OCI-LY7 (cell line): ENCODE data around the gene SHISA5. TPM values are rescaled to one million over a fixed set of nuclear protein-coding genes. Genes with fewer than 3 reads are reported as not detected.

Experiments used
- BruUV-seq: library from RNA; stranded (reverse); fragments of 400-500 nt; replicated peaks from 2 replicates; lab custom pipeline; 2021; lab: Mats Ljungman, UMichigan
- CTCF ChIA-PET: fragments of 300-600 bp; sonication (Branson Sonifier 250); formaldehyde crosslinking; loops from one replicate; lab custom pipeline; 2022; ENCODE audit warnings: antibody characterized with exemption; ENCODE audit not compliant: unreplicated experiment; lab: Charles Lee
- POLR2A ChIA-PET: fragments of 300-600 bp; sonication (Branson Sonifier 250); formaldehyde crosslinking; loops from one replicate; lab custom pipeline; 2022; ENCODE audit warnings: antibody characterized with exemption; lab: Charles Lee
- DNase-seq: peaks from one replicate; pipeline ENCODE4 v3.0.0-alpha.2; 2015; ENCODE audit warnings: low spot score
- H2AFZ ChIP-seq: fragments of 200-600 bp; sonication (generic), shearing (Covaris generic); 2 replicates; pipeline ENCODE4 v1.6.1; 2014; ENCODE audit warnings: mild to moderate bottlenecking, antibody characterized with exemption, low read length, moderate library complexity
- H3K27ac ChIP-seq: fragments of 200-600 bp; sonication (generic); 2 replicates; pipeline ENCODE4 v1.5.1; 2014; ENCODE audit warnings: mixed run types, low read depth, mild to moderate bottlenecking, moderate library complexity, low read length, inconsistent platforms; ENCODE audit not compliant: poor library complexity, severe bottlenecking
- H3K36me3 ChIP-seq: fragments of 200-600 bp; sonication (generic); 2 replicates; pipeline ENCODE4 v1.6.1; 2014; ENCODE audit warnings: mild to moderate bottlenecking, antibody characterized with exemption, low read length, moderate library complexity, mixed read lengths; ENCODE audit not compliant: insufficient read depth
- H3K4me1 ChIP-seq: fragments of 200-600 bp; sonication (generic); 2 replicates; pipeline ENCODE4 v1.5.1; 2014; ENCODE audit warnings: mild to moderate bottlenecking, low read length; ENCODE audit not compliant: insufficient read depth, poor library complexity, severe bottlenecking
- H3K4me2 ChIP-seq: fragments of 200-600 bp; sonication (generic); 2 replicates; pipeline ENCODE4 v1.6.1; 2014; ENCODE audit warnings: mild to moderate bottlenecking, low read length
- H3K4me3 ChIP-seq: fragments of 200-600 bp; sonication (generic); 2 replicates; pipeline ENCODE4 v1.5.1; 2014; ENCODE audit warnings: mild to moderate bottlenecking, low read depth, low read length; ENCODE audit not compliant: poor library complexity, severe bottlenecking
- H3K79me2 ChIP-seq: fragments of 200-600 bp; sonication (generic); 2 replicates; pipeline ENCODE4 v1.6.1; 2016; ENCODE audit warnings: low read depth, mild to moderate bottlenecking, low read length, moderate library complexity, mixed read lengths; ENCODE audit not compliant: insufficient read depth
- H3K9me2 ChIP-seq: fragments of 200-600 bp; sonication (generic); 2 replicates; pipeline ENCODE4 v1.6.1; 2016; ENCODE audit warnings: mild to moderate bottlenecking, low read length, mixed read lengths; ENCODE audit not compliant: insufficient read depth
- H3K9me3 ChIP-seq: fragments of 200-600 bp; sonication (generic); 2 replicates; pipeline ENCODE4 v1.6.1; 2014; ENCODE audit warnings: mild to moderate bottlenecking, mixed run types, low read length, mixed read lengths
- H4K20me1 ChIP-seq: fragments of 200-600 bp; sonication (generic); 2 replicates; pipeline ENCODE4 v1.6.1; 2014; ENCODE audit warnings: mild to moderate bottlenecking, antibody characterized with exemption, low read length, moderate library complexity, mixed read lengths; ENCODE audit not compliant: insufficient read depth
- CTCF ChIP-seq: fragments of 200-600 bp; sonication (generic); conservative IDR thresholded peaks from 2 replicates; pipeline ENCODE4 v1.5.1; 2014; ENCODE audit warnings: mild to moderate bottlenecking, antibody characterized with exemption, low read length, moderate library complexity, mixed read lengths
- EZH2phosphoT487 ChIP-seq: fragments of 200-600 bp; sonication (generic); IDR thresholded peaks from 2 replicates; pipeline ENCODE4 v1.6.1; 2018; ENCODE audit warnings: low read depth, borderline replicate concordance, mild to moderate bottlenecking, mixed run types, antibody characterized with exemption, low read length, moderate library complexity, mixed read lengths
- intact Hi-C: fragments of 100-400 bp; cut with micrococcal nuclease; formaldehyde crosslinking; loops from one replicate; pipeline ENCODE4 v1.10.0; 2022; ENCODE audit not compliant: unreplicated experiment
- total RNA-seq, 2 experiments: library from RNA; depleted of rRNA in 1 of 2; stranded (reverse); fragments of >200 nt in 1 of 2; shearing (Covaris generic) in 1 of 2; gene quantifications; 2 replicates each; pipeline ENCODE4 v1.2.3, GENCODE V29; 2014 to 2022

The SHISA5 gene
- total RNA-seq, 2 experiments from 2014 or later = 97.3 to 102 TPM

GRCh38 chr3:48425281-48425812, 78.6 kb downstream of the SHISA5 start:
- peaks cover 8% of the 10 kb centered on the region for H3K4me1 ChIP-seq
- intact Hi-C loops = no loop called here
- no TSS peak for BruUV-seq
- no peak overlapping the region for H3K4me2 ChIP-seq
- H2AFZ ChIP-seq = no peak overlapping the region
- no peaks in the 10 kb centered on the region for H4K20me1 ChIP-seq
- H3K9me3 ChIP-seq = no peaks in the 10 kb centered on the region
- no peak overlapping the region for H3K27ac ChIP-seq
- POLR2A ChIA-PET = no interaction called here
- H3K36me3 ChIP-seq = no peaks in the 10 kb centered on the region
- CTCF ChIA-PET = no interaction called here
- H3K4me3 ChIP-seq = no peak overlapping the region
- TF ChIP-seq CTCF (no peak), EZH2phosphoT487 (no peak)
- no peak for DNase-seq
- no peaks in the 10 kb centered on the region for H3K79me2 ChIP-seq
- no peaks in the 10 kb centered on the region for H3K9me2 ChIP-seq

GRCh38 chr3:48423883-48424695, 79.9 kb downstream of the SHISA5 start:
- H3K9me2 ChIP-seq = no peaks in the 10 kb centered on the region
- no peaks in the 10 kb centered on the region for H3K4me1 ChIP-seq
- ChIA-PET CTCF (no interaction called here), POLR2A (interaction anchor here (1.2 kb wide), 1 partner anchor 23 kb away, joined by 7 read pairs; no protein-coding TSS in a partner anchor)
- no peaks in the 10 kb centered on the region for H3K36me3 ChIP-seq
- H3K4me3 ChIP-seq = no peak overlapping the region
- H3K9me3 ChIP-seq = no peaks in the 10 kb centered on the region
- no peak overlapping the region for H3K27ac ChIP-seq
- intact Hi-C loops = loop anchor here (5.0 kb wide), 1 partner anchor 147 kb away; no protein-coding TSS in a partner anchor
- no peak overlapping the region for H2AFZ ChIP-seq
- no TSS peak for BruUV-seq
- no peak overlapping the region for H3K4me2 ChIP-seq
- no peak for DNase-seq
- TF ChIP-seq EZH2phosphoT487 = no peak
- TF ChIP-seq CTCF = no peak
- no peaks in the 10 kb centered on the region for H3K79me2 ChIP-seq
- H4K20me1 ChIP-seq = no peaks in the 10 kb centered on the region
